Osteoblast (primary cell): ENCODE results near the gene GABPA. TPM values are rescaled to one million over a fixed set of nuclear protein-coding genes. Genes with fewer than 3 reads are reported as not detected.
"Not testable (repeated sequence)": the region's sequence is repeated elsewhere in the genome, so short reads cannot be mapped to it uniquely, and the experiment has no call there.

Experiments used
- DNase-seq: peaks from one replicate; pipeline ENCODE4 v3.0.0; 2011; ENCODE audit warnings: low spot score, mixed read lengths; ENCODE audit not compliant: insufficient read length; ENCODE audit errors: missing footprints
- H2AFZ ChIP-seq: 2 replicates; pipeline ENCODE4 v1.6.0; 2011; ENCODE audit warnings: mild to moderate bottlenecking, low read length
- H3K27ac ChIP-seq: 2 replicates; pipeline ENCODE4 v1.5.1; 2011; ENCODE audit warnings: mild to moderate bottlenecking, low read depth, low read length, moderate library complexity
- H3K27me3 ChIP-seq: 2 replicates; pipeline ENCODE4 v1.6.0; 2012; ENCODE audit warnings: mild to moderate bottlenecking, control low read depth, inconsistent platforms, low read length, moderate library complexity; ENCODE audit not compliant: insufficient read depth
- H3K36me3 ChIP-seq: 2 replicates; pipeline ENCODE4 v1.5.1; 2011; ENCODE audit warnings: mild to moderate bottlenecking, low read length, control low read depth, moderate library complexity; ENCODE audit not compliant: insufficient read depth
- H3K4me1 ChIP-seq: 2 replicates; pipeline ENCODE4 v1.5.1; 2011; ENCODE audit warnings: mild to moderate bottlenecking, low read length, control low read depth, moderate library complexity; ENCODE audit not compliant: insufficient read depth
- H3K4me2 ChIP-seq: 2 replicates; pipeline ENCODE4 v1.6.0; 2011; ENCODE audit warnings: mild to moderate bottlenecking, low read length; ENCODE audit not compliant: insufficient read depth
- H3K4me3 ChIP-seq: fragments of 200-600 bp; sonication (generic); 3 replicates; pipeline ENCODE4 v1.5.1; 2012; ENCODE audit warnings: mild to moderate bottlenecking, low read length, inconsistent platforms; ENCODE audit not compliant: insufficient read depth
- H3K79me2 ChIP-seq: 2 replicates; pipeline ENCODE4 v1.6.0; 2012; ENCODE audit warnings: mild to moderate bottlenecking, low read length, control low read depth, inconsistent platforms; ENCODE audit not compliant: insufficient read depth
- H3K9me3 ChIP-seq: 2 replicates; pipeline ENCODE4 v1.5.1; 2011; ENCODE audit warnings: low read depth, low read length, control low read depth
- H4K20me1 ChIP-seq: 2 replicates; pipeline ENCODE4 v1.6.0; 2012; ENCODE audit warnings: mild to moderate bottlenecking, low read length, control low read depth; ENCODE audit not compliant: insufficient read depth
- total RNA-seq: library from RNA; depleted of rRNA; stranded (reverse); fragments of >200 nt; gene quantifications from 2 replicates; pipeline ENCODE4 v1.2.3, GENCODE V29; 2012
- TF ChIP-seq, protein P1 (sequence below): IDR thresholded peaks from 2 replicates; pipeline ENCODE4 v1.5.1; 2011; ENCODE audit warnings: mild to moderate bottlenecking, low read depth, low read length, moderate library complexity; ENCODE audit errors: extremely low read depth

The GABPA gene
- total RNA-seq, 1 donor: 28.6 TPM

DNA sequence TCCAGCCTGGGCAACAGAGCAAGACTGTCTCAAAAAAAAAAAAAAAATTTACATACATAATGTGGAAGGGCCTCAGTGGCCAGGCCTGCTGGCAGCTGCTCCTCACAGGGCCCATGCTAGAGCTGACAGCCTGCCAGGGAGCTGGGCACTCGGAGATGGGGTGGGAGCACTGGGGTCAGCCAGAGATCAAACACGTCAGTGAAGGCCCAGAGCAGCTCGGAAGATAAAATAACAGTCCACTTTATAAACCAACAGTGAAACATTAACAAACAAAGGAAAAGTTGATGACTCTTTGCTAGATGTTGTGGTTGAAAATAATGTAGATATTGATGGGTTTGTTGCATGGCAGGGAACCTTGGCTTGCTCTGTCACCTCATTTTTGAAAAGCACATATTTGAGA is 42.8 kb upstream of the GABPA start:
- H3K79me2 ChIP-seq: no peaks in the 10 kb centered on the region
- H2AFZ ChIP-seq: no peak overlapping the region
- no peaks in the 10 kb centered on the region for H3K36me3 ChIP-seq
- DNase-seq: no peak
- no peaks in the 10 kb centered on the region for H3K4me1 ChIP-seq
- H4K20me1 ChIP-seq: no peaks in the 10 kb centered on the region
- TF ChIP-seq, protein P1, sequence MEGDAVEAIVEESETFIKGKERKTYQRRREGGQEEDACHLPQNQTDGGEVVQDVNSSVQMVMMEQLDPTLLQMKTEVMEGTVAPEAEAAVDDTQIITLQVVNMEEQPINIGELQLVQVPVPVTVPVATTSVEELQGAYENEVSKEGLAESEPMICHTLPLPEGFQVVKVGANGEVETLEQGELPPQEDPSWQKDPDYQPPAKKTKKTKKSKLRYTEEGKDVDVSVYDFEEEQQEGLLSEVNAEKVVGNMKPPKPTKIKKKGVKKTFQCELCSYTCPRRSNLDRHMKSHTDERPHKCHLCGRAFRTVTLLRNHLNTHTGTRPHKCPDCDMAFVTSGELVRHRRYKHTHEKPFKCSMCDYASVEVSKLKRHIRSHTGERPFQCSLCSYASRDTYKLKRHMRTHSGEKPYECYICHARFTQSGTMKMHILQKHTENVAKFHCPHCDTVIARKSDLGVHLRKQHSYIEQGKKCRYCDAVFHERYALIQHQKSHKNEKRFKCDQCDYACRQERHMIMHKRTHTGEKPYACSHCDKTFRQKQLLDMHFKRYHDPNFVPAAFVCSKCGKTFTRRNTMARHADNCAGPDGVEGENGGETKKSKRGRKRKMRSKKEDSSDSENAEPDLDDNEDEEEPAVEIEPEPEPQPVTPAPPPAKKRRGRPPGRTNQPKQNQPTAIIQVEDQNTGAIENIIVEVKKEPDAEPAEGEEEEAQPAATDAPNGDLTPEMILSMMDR: no peak
- H3K27ac ChIP-seq: no peak overlapping the region
- H3K9me3 ChIP-seq: no peaks in the 10 kb centered on the region
- no peak overlapping the region for H3K4me2 ChIP-seq
- no peaks in the 10 kb centered on the region for H3K27me3 ChIP-seq
- no peak overlapping the region for H3K4me3 ChIP-seq

DNA sequence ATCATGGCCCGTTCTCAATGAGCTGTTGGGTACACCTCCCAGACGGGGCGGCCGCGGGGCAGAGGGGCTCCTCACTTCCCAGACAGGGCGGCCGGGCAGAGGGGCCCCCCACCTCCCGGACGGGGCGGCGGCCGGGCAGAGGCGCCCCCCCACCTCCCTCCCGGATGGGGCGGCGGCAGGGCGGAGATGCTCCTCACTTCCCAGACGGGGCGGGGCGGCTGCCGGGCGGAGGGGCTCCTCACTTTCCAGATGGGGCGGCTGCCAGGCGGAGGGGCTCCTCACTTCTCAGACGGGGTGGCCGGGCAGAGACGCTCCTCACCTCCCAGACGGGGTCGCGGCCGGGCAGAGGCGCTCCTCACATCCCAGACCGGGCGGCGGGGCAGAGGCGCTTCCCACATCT is 39.3 kb upstream of the GABPA start:
- not testable (repeated sequence) for H4K20me1 ChIP-seq, DNase-seq, H3K9me3 ChIP-seq, H3K27me3 ChIP-seq, H3K79me2 ChIP-seq, H2AFZ ChIP-seq, H3K4me1 ChIP-seq, H3K4me2 ChIP-seq, H3K27ac ChIP-seq, H3K4me3 ChIP-seq, H3K36me3 ChIP-seq

DNA sequence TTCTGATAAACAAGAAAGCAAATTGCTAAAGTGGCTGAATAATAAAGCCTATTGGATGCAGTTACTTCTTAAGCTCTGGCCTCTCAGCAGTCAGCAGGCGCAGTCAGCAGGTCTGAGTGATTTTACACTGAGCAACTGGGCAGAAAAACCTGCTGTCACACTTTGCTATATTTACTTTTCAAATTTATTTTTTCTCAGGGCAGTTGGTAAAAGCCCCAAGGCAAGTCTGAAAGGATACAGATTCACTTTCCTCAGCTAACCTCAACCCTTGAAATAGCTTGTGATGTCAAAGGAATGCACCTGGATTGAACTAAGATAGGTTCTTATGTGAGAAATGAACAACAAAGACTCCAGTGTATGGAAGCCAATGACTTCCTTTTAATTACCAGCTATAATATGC is 34.0 kb upstream of the GABPA start:
- no peak for DNase-seq
- no peak overlapping the region for H3K27ac ChIP-seq
- TF ChIP-seq, protein P1: no peak

DNA sequence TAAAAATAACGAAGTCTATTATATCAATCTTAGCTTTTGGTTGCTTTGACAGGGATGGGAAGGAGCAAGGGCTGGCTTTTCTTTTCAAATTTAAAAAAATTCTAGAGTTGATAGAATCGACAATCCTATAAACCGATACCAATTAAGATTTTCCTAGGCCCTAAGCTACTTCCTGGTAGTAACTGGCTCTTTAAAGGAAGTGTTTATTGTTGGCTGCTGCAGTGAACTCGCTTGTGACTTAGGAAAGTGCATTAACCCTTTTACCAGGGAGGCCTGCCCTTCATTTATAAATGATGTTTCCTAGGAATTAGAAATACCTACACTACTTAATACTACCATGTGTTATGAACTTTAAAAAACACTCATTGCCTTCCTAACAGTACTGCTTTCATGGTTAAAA is 33.2 kb upstream of the GABPA start:
- no peak overlapping the region for H2AFZ ChIP-seq
- H3K4me1 ChIP-seq: peaks cover 3% of the 10 kb centered on the region

More for the DNA sequence above, 34.0 kb upstream of the GABPA start:
- Histone ChIP-seq H3K4me2 (no peak overlapping the region), H4K20me1 (no peaks in the 10 kb centered on the region), H3K36me3 (no peaks in the 10 kb centered on the region), H3K27me3 (no peaks in the 10 kb centered on the region), H2AFZ (no peak overlapping the region), H3K79me2 (no peaks in the 10 kb centered on the region), H3K9me3 (no peaks in the 10 kb centered on the region), H3K4me3 (no peak overlapping the region), H3K4me1 (peaks cover 3% of the 10 kb centered on the region)

More for the DNA sequence above, 33.2 kb upstream of the GABPA start:
- H3K4me3 ChIP-seq: no peak overlapping the region
- H3K9me3 ChIP-seq: no peaks in the 10 kb centered on the region
- H3K79me2 ChIP-seq: no peaks in the 10 kb centered on the region
- no peak overlapping the region for H3K27ac ChIP-seq
- TF ChIP-seq, protein P1: no peak
- DNase-seq: no peak
- H3K36me3 ChIP-seq: no peaks in the 10 kb centered on the region
- no peak overlapping the region for H3K4me2 ChIP-seq
- H4K20me1 ChIP-seq: no peaks in the 10 kb centered on the region
- no peaks in the 10 kb centered on the region for H3K27me3 ChIP-seq
